Upper lobe of right lung (tissue), 1 donor: Measurements from ENCODE around the gene RPUSD4. TPM values are rescaled to one million over a fixed set of nuclear protein-coding genes. Genes with fewer than 3 reads are reported as not detected.

ENCODE experiments used
- ATAC-seq: fragments of 200-7000 bp; cut with Tn5 transposase; one replicate; pipeline ENCODE4 v1.9.1; 2020; ENCODE audit warnings: mild to moderate bottlenecking, moderate library complexity
- DNase-seq: peaks from one replicate; pipeline ENCODE4 v3.0.0-alpha.2; 2020
- H3K27ac ChIP-seq: fragments of 200-600 bp; one replicate; pipeline ENCODE4 v1.8.0; 2022
- H3K27me3 ChIP-seq: fragments of 200-600 bp; one replicate; pipeline ENCODE4 v1.8.0; 2022; ENCODE audit warnings: mild to moderate bottlenecking
- H3K36me3 ChIP-seq: fragments of 200-600 bp; one replicate; pipeline ENCODE4 v1.8.0; 2022
- H3K4me1 ChIP-seq: fragments of 200-600 bp; one replicate; pipeline ENCODE4 v1.8.0; 2022
- H3K4me3 ChIP-seq: fragments of 200-600 bp; one replicate; pipeline ENCODE4 v1.8.0; 2022; ENCODE audit warnings: mild to moderate bottlenecking
- H3K9me3 ChIP-seq: fragments of 200-600 bp; one replicate; pipeline ENCODE4 v1.8.0; 2022
- CTCF ChIP-seq: fragments of 200-600 bp; IDR thresholded peaks from one replicate; pipeline ENCODE4 v1.8.0; 2022; ENCODE audit warnings: antibody characterized with exemption
- intact Hi-C: fragments of 100-400 bp; cut with DNase I; formaldehyde crosslinking; loops from one replicate; pipeline ENCODE4 v1.11.0; 2022
- total RNA-seq: library from RNA; stranded (reverse); fragmentation: NEBNext Ultra II Directional; extraction: Animal tissue kit (Norgen Biotek cat#: 25700); gene quantifications from one replicate; pipeline ENCODE4 v1.2.1, GENCODE V29; 2021
- donor health status: DM: no; HTN: yes; CAD: no; lungs with severe emphysema.

RPUSD4 gene
- total RNA-seq, 1 donor from 2014 or later, result 21.6 TPM

DNA sequence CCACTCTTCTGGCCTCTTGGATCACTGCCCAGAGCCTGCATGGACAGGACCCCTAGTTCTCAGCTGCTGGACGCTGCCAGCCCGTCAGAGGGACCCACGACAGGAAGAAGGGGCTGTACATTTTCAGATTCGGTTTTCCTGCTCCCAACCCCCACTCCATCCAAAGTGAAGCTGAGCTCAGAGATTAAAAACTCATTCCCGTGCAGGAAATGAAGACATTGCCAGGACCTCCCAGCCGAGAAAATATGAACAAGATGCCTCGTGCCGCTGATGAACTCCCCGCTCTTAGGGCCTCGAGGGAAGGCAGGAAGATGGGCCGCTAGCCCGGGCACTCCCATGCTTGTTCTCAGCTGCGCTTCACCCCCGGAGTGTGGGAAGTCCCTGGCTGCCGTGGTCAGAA lies 36.1 kb downstream of the RPUSD4 start:
- DNase-seq, result no peak
- peaks cover 3% of the 10 kb centered on the region for H3K4me1 ChIP-seq
- H3K27ac ChIP-seq, result no peak overlapping the region
- H3K9me3 ChIP-seq, result no peaks in the 10 kb centered on the region
- ATAC-seq, result no peak
- TF ChIP-seq CTCF, result no peak
- no peaks in the 10 kb centered on the region for H3K36me3 ChIP-seq
- no peaks in the 10 kb centered on the region for H3K27me3 ChIP-seq
- no peak overlapping the region for H3K4me3 ChIP-seq
- intact Hi-C loops, result no loop called here

DNA sequence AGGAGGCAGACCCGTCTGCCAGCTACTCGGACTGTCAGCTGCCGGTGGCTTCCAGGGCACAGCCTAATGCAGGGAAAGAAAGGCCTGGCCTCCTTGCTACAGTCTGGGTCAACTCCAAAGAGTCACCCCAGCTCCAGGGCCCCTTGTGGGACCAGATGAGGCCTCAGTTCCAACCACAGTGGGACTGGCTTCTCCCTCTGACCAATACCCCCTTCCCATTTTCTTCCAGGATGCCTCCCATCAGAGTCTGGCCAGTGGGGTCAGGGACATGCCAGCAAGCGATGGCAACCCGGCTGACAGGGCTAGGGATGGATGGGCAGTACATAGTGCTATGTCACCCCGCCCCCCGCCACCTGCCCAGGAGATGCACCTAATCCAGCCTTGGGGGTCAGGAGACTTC lies 36.6 kb downstream of the RPUSD4 start:
- ATAC-seq (no peak), DNase-seq (no peak)
- no peak overlapping the region for H3K27ac ChIP-seq
- no peaks in the 10 kb centered on the region for H3K27me3 ChIP-seq
- no peaks in the 10 kb centered on the region for H3K36me3 ChIP-seq
- H3K4me1 ChIP-seq, result peaks cover 3% of the 10 kb centered on the region
- no peak overlapping the region for H3K4me3 ChIP-seq
- intact Hi-C loops, result no loop called here
- TF ChIP-seq CTCF, result no peak
- no peaks in the 10 kb centered on the region for H3K9me3 ChIP-seq

GRCh38 chr11:126173257-126173656 lies 38.2 kb downstream of the RPUSD4 start:
- Histone ChIP-seq H3K36me3 (no peaks in the 10 kb centered on the region), H3K27me3 (no peaks in the 10 kb centered on the region), H3K27ac (no peak overlapping the region), H3K9me3 (no peaks in the 10 kb centered on the region), H3K4me1 (peaks cover 3% of the 10 kb centered on the region), H3K4me3 (no peak overlapping the region)
- ATAC-seq (no peak), DNase-seq (no peak)
- TF ChIP-seq CTCF, result no peak
- intact Hi-C loops, result no loop called here

DNA sequence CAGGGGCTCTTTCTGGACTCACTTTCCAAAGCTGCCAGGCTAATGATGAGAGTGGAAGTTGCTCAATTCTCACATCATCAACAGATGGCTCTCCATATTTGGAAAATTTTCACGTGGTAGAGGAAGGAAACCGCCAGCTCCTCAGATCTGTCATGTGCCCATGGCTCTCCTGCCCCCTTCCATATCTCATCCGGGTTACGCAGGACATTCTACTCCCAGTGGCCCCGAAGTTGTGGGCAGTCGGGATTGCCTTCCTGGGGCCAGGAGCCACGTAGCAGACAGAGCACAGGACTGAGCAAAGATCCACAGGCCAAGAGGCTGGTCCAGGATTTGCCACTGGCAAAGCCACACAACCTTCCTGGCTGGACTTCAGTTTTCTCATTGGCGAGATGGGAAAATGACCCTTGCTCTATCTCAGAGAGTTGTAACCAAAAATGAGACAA lies 38.8 kb downstream of the RPUSD4 start:
- no peak overlapping the region for H3K27ac ChIP-seq
- H3K36me3 ChIP-seq, result no peaks in the 10 kb centered on the region
- no peaks in the 10 kb centered on the region for H3K9me3 ChIP-seq
- H3K27me3 ChIP-seq, result no peaks in the 10 kb centered on the region
- intact Hi-C loops, result no loop called here
- DNase-seq (no peak), ATAC-seq (no peak)
- TF ChIP-seq CTCF, result no peak
- H3K4me1 ChIP-seq, result peaks cover 3% of the 10 kb centered on the region
- H3K4me3 ChIP-seq, result no peak overlapping the region

- no peak overlapping the region for H3K27ac ChIP-seq
- no peaks in the 10 kb centered on the region for H3K27me3 ChIP-seq
- TF ChIP-seq CTCF, result no peak
- no peak overlapping the region for H3K4me3 ChIP-seq
- no peak for ATAC-seq
- no peaks in the 10 kb centered on the region for H3K9me3 ChIP-seq
- DNase-seq, result no peak
- H3K36me3 ChIP-seq, result no peaks in the 10 kb centered on the region
- intact Hi-C loops, result no loop called here
- peaks cover 3% of the 10 kb centered on the region for H3K4me1 ChIP-seq
Measured at GRCh38 chr11:126169291-126169690, 42.2 kb downstream of the RPUSD4 start.

DNA sequence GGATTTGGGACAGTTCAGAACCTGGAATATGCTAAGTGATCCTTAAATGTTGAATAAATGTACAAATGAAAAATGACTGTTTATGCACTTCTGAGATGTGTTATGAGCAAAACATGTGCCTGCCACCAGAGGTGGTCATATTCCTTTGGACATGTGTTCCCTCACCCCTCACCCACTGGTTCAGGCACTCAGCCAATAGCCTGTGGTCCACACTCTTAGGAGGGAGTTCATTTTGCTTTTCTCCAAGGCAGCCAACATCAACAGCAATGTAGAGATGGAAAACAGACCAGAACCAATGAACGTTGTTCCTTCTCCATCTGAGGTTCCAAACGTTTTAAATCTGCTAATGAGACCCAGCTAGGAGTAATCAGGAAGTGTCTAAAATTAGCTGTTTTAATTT lies 44.0 kb downstream of the RPUSD4 start:
- no peak for DNase-seq
- no peak for ATAC-seq
- no peak overlapping the region for H3K4me3 ChIP-seq
- intact Hi-C loops, result no loop called here
- no peaks in the 10 kb centered on the region for H3K9me3 ChIP-seq
- no peaks in the 10 kb centered on the region for H3K36me3 ChIP-seq
- H3K4me1 ChIP-seq, result peaks cover 1% of the 10 kb centered on the region
- TF ChIP-seq CTCF, result no peak
- no peak overlapping the region for H3K27ac ChIP-seq
- H3K27me3 ChIP-seq, result no peaks in the 10 kb centered on the region
